Uterus (tissue), 2 donors: ENCODE results near the gene CCR3.

ENCODE experiments used
- POLR2A ChIP-seq, 2 donors: fragments of 450-650 bp; IDR thresholded peaks; one replicate each; pipeline ENCODE4 v1.6.1; 2016; ENCODE audit warnings: antibody characterized with exemption in 2 of 2, mild to moderate bottlenecking in 1 of 2, moderate library complexity in 1 of 2
- TF ChIP-seq, protein P1 (sequence below), 4 experiments: fragments of 200-600 bp in 2 of 4; fragments of 450-650 bp in 2 of 4; sonication (generic) in 2 of 4; IDR thresholded peaks; one replicate each; pipeline ENCODE4 v1.5.1; 2016 to 2019; ENCODE audit warnings: antibody characterized with exemption in 4 of 4, mild to moderate bottlenecking in 2 of 4, moderate library complexity in 1 of 4

DNA sequence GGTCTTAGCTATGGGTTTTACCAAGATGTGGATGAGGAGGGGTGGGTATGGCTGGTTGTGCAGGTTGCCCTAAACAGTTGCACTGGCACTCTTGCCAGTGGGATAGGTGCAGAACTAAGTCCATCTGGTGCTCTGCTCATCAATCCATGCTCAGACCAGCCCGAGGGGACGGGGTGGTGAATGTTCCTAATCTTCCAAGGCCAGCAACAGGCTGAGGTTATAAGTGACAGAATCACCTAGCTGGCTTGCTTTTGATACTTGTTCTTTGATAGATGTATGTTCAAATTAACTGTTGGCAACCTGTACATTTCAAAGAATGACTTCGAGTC lies 58.2 kb downstream of the CCR3 start:
- TF ChIP-seq, protein P1, sequence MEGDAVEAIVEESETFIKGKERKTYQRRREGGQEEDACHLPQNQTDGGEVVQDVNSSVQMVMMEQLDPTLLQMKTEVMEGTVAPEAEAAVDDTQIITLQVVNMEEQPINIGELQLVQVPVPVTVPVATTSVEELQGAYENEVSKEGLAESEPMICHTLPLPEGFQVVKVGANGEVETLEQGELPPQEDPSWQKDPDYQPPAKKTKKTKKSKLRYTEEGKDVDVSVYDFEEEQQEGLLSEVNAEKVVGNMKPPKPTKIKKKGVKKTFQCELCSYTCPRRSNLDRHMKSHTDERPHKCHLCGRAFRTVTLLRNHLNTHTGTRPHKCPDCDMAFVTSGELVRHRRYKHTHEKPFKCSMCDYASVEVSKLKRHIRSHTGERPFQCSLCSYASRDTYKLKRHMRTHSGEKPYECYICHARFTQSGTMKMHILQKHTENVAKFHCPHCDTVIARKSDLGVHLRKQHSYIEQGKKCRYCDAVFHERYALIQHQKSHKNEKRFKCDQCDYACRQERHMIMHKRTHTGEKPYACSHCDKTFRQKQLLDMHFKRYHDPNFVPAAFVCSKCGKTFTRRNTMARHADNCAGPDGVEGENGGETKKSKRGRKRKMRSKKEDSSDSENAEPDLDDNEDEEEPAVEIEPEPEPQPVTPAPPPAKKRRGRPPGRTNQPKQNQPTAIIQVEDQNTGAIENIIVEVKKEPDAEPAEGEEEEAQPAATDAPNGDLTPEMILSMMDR (IDR thresholded peaks at IDR 0.05), result no peak
- TF ChIP-seq POLR2A (IDR thresholded peaks at IDR 0.05), result no peak
